Measurements from ENCODE around the gene RAET1E. TPM values are rescaled to one million over a fixed set of nuclear protein-coding genes. Genes with fewer than 3 reads are reported as not detected.

Gene RAET1E, protein sequence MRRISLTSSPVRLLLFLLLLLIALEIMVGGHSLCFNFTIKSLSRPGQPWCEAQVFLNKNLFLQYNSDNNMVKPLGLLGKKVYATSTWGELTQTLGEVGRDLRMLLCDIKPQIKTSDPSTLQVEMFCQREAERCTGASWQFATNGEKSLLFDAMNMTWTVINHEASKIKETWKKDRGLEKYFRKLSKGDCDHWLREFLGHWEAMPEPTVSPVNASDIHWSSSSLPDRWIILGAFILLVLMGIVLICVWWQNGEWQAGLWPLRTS
- 0.80 and 0.94 TPM in 2 replicates for total RNA-seq

DNA sequence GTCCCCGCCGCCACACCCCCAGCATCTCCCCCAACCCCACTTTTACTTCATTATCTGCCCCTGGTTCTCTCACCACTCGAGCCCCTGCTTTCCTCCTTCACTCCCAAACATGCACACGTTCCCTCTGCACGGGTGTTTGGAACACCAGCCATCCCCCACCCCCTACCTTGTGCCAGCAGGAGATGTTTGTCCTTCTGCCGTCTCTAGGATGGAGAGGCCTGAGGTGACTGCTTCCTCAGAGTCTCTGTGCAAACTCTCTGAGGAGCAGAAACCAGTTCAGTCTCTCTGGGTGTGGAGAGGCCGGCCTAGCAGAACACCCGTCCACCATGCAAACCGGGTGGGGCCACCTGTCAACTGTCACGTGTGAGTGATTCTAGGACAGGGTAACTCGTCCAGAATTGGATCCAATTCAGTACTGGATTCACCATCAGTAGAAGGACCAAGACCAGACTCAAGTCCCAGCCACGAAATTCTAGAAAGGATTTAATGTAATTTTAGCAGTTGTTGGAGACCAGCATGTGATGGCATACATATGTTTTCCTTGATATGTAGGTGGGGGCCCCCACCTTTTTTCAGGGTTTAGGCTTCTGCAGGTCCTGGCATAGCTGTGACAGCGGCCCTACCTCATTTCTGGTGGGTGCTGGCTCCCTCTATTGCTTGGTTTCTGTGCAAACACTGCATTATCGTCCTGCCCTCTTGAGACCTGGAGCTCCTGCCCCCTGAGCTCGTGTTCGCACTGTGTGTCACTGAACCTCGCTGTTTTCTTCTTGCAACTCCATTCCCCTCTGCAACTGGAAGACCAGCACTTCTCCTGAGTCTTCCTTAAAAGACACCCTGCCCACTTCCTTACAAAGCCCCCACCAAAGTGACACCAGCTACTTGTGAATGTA lies at the start of gene RAET1E:
Gene RAET1E (minus strand): TSS at position 259 of the 890 bp plus-strand sequence. CDS start 7,212 bp downstream, outside the sequence.

DNA sequence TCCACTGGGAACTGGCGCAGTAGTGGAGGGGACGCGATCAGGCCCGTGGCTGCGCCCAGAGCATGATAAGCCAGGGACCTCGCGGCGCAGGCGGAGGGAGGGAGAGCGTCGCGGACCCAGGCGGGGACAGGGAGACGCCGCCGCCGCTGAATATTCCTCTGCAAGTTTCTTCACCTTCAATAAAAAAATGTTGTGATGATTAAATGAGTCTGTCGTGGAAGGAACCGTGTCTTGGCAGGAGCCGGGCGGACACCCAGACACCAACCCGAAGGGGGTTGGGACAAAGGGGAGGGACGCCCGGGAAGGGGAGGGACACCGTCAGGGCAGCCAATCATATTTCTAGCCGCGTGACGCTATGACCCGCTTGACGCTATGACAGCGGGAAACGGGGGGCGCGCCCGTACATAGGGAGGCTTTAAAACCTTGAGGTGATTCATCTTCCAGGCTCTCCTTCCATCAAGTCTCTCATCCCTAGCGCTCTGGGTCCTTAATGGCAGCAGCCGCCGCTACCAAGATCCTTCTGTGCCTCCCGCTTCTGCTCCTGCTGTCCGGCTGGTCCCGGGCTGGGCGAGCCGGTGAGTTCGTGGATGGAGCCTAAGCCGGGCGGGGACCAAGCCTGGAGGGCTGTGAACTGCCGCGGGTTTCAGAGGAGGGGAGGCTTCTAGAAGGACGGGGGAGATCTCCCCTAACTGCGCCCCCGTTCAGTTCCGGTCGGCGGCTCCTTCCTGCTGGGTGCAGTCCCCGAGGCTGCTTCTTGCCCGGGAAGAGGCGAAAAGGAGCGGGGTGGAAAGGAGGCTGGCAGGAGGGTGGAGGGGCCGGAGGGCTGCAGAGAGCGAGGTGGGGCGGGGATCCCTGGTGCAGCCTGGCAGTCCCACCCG lies 43.9 kb upstream of the RAET1E start, which contains the start of gene ULBP2:
Gene ULBP2 (plus strand): TSS at position 432 of the 878 bp plus-strand sequence. CDS start 59 bp downstream, at position 491.

DNA sequence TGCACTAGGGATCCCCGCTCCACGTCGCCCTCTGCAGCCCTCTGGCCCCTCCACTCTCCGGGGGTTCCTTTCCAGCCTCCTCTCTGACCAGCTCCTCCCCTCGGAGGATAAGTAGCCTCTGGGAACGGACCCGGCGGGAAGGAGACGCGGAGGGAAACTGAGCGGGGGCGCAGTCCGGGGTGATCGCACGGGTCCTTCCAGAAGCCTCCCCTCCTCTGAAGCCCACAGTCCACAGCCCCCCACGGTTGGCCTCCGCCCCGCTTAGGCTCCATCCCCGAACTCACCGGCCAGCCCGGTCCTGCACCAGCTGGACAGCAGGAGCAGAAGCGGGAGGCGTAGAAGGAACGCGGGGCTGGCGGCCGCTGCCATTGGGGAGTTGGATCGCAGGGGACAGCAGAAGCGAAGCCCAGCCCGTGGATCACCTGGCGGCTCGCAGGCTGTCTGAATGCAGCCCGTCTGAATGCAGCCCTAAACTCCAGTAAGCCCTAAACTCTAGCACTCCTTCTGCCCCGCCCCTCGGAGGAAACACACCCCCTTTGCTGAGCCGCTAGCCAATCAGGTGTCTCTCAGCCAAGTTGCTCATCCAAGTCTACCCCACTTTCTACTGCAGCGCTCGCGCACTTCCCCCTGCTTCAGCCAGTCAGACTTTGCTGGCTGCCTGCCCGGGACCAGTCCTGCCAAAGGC lies 24.9 kb upstream of the RAET1E start, which contains the start of gene RAET1G:
Gene RAET1G (minus strand): TSS at position 480 of the 685 bp plus-strand sequence. CDS start 111 bp downstream, at position 369.

DNA sequence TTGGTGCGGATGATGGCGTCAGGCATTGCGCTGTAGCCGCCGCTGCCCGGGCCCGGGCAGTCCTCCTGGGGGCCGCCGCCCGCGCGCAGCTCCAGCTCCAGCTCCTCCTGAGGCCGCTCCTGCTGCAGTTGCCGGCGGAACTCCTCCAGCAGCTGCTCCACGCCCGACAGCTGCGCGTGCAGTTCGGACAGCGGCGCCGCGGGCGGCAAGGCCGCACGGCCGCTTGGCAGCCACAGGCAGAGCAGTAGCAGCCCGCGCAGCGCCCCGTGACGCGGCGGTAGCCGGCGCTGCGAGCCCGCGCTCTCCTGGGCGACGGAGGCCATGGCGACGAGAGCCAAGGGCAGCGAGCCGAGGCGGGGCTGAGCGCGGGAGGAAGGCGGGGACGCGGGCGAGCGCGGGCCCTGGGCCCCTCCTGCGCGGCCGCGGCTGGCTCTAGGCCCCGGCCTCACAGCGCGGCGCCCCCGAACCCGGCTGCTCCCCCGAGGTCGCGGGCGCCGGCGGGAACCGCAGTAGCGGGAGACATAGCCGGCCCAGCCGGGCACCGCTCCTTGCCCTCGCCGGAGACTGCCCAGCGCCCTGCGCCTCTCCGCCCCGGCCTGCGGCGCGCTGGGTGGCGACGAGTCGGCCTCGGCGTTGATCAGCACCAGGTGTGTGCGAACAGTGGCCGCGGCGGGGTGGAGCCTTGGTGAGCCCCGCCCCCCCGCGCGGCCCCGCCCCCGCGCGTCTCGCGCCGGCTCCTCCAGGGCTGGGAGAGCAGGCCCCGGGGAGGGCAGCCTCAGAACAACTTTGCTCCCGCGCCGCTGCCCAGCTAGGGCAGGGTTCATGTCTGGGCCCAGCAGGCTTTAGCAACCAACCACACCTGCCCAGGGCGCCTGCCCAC lies 34.0 kb downstream of the RAET1E start, which contains the start of gene LRP11:
Gene LRP11 (minus strand): TSS at position 662 of the 880 bp plus-strand sequence. CDS start 339 bp downstream, at position 323.

Other genes with a start within 250 kb of the RAET1E start
- 19.3 and 20.9 TPM in 2 replicates for gene KATNA1, start 249.4 kb downstream of the RAET1E start, total RNA-seq
- 11.0 and 11.5 TPM in 2 replicates for gene LATS1, start 180.0 kb downstream of the RAET1E start, total RNA-seq
- 24.9 and 28.5 TPM in 2 replicates for gene NUP43, start 151.6 kb downstream of the RAET1E start, total RNA-seq
- gene PCMT1, start 148.4 kb downstream of the RAET1E start, total RNA-seq = 139 and 140 TPM in 2 replicates
- 17.5 and 18.4 TPM in 2 replicates for gene LRP11, start 33.8 kb downstream of the RAET1E start, total RNA-seq
- gene RAET1G, start 25.0 kb upstream of the RAET1E start, total RNA-seq = 0.27 and 0.34 TPM in 2 replicates
- 19.0 and 21.4 TPM in 2 replicates for gene ULBP2, start 43.9 kb upstream of the RAET1E start, total RNA-seq
- 0.87 and 0.94 TPM in 2 replicates for gene ULBP1, start 65.8 kb upstream of the RAET1E start, total RNA-seq
- gene RAET1L, start 127.4 kb upstream of the RAET1E start, total RNA-seq = not detected in 2 replicates
- gene ULBP3, start 171.0 kb upstream of the RAET1E start, total RNA-seq = 9.7 and 12.5 TPM in 2 replicates
- not detected in 2 replicates for gene PPP1R14C, start 244.9 kb upstream of the RAET1E start, total RNA-seq